ENCODE measurements around the gene MVB12B.

MVB12B gene

DNA sequence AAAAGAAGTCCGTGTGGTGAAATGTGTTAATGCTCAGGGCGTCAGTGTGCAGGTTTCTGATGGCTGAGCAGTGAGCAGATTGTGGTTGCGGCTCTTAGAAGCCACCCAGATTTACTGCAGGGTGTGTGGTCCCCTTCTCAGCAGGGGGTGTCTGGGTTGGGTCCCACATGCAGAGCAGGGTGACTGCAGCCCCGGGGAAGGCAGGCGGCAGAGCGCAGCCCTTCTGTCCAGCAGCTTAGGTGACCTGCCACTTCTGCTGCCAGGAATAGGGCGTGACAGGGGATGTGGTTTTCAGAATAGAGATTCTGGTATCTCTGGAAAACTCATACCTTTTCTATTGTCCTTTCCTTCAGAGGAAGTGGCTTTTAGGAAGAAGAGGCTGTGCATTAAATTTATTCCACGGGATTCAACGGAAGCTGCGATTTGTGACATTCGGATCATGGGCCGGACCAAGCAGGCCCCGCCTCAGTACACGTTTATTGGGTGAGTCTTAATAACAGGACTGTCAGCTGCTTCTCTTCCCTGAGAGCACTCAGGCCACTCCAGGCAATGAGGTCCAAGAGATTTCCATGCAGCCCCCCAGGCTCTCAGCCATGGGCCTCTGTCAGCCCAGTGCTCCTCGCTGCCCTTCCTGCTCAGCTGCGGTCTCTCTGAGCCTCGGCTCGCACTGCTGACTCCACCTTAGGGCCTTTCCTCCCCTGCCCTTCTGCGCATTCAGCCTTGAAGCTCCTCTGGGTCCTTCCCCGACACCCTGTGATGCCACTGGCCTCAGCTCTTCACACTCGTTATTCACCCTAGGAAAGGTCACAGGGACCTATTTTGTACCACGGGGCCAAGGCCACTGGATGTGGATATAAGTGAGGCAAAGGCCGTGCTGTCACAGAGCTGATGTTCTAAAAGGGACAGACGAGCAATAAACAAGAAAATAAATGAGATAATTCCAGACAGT, 65.4 kb downstream of the MVB12B start:
- DNase-seq = no peak

DNA sequence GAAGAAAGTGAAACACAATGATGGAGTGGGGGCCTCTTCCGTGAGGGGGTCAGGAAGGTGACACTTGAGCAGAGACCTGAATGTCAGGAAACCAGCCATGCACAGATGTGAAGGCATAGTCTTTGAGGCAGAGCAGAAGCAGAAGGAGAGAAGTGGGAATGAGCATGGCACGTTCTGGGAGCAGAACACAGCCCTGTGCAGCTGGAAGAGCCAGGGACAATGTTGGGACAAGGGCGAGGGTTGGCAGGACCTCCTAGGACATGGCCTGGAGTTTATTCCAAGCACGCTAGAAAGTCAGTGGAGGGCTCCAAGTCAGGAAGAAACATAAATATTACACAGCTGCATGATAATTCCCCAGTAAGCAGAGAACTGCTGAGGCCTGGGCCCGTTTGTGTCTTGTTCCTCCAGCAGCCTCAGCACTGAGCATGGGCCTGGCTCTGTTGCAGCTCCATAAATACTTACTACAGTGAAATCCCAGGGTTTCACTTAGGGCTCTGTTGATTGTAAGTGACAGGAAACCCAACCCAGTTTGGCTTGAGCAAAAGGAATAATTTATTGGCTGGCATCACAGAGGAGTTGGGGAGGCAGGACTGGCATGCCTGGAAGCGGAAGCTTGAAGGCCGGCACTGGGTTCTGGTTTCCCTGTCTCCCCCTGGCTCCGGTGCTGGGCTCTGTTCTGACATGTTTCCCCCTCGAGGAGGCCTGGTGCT, 66.2 kb downstream of the MVB12B start:
- peaks cover 77% of the 10 kb centered on the region for H3K4me1 Mint-ChIP-seq
- peak overlapping the region in 1 of 2 donors; percentile 49 for H3K27ac Mint-ChIP-seq
- H3K4me3 Mint-ChIP-seq = no peak overlapping the region
- ATAC-seq = no peak
- H3K9me3 Mint-ChIP-seq = no peaks in the 10 kb centered on the region
- no peak for DNase-seq
- H3K27me3 Mint-ChIP-seq = no peaks in the 10 kb centered on the region

More for the DNA sequence above, 65.4 kb downstream of the MVB12B start:
- Mint-ChIP-seq H3K9me3 (no peaks in the 10 kb centered on the region), H3K27ac (peak overlapping the region in 1 of 2 donors; percentile 49), H3K27me3 (no peaks in the 10 kb centered on the region), H3K4me3 (no peak overlapping the region), H3K4me1 (peaks cover 69% of the 10 kb centered on the region)
- ATAC-seq = no peak

DNA sequence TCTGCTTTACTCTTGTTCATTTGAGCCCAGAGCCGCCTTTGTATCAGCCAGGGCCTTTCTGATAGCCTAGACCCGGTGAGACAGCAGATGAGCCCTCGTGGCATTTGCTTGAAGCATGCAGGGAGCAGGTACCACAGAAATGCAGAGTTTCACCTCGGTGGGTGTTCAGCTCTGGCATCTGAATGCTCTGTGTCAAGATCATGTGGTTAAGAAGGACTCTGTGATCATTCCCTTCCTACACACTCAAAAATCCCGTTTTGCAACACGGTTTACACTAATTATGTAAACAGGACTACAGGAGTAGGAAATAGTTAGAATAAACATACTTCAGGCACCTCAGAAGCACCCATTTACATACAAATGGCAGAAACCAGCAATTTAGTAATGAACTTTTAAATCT, 67.2 kb downstream of the MVB12B start:
- ATAC-seq = no peak
- H3K4me3 Mint-ChIP-seq = no peak overlapping the region
- no peak overlapping the region for H3K27ac Mint-ChIP-seq
- H3K9me3 Mint-ChIP-seq = no peaks in the 10 kb centered on the region
- DNase-seq = no peak
- peaks cover 88% of the 10 kb centered on the region for H3K4me1 Mint-ChIP-seq
- H3K27me3 Mint-ChIP-seq = no peaks in the 10 kb centered on the region

DNA sequence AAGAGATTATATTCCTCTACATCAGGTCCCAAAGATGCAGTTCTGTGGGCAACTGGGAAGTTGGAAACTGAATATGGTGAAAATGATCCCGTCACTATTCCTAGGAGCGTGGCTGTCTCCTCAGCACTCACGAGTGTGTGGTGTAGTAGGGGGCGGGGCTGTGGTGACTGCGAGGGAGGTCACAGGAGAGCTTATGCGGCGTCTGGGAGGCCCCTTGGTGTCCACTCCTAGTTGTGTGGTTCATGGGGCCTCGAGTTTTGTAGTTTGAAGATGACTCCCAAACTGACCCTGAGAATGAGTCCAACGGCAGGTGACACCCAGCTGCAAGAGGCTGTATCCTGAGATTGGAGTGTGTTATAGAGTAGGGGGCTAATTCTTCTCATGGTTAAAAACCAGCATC, 68.2 kb downstream of the MVB12B start:
- Mint-ChIP-seq H3K27ac (peak overlapping the region in 1 of 2 donors; percentile 6), H3K4me1 (peaks cover 90% of the 10 kb centered on the region), H3K9me3 (no peaks in the 10 kb centered on the region), H3K27me3 (no peaks in the 10 kb centered on the region), H3K4me3 (peak overlapping the region; percentile 0 to 57)
- ATAC-seq (no peak), DNase-seq (no peak)

DNA sequence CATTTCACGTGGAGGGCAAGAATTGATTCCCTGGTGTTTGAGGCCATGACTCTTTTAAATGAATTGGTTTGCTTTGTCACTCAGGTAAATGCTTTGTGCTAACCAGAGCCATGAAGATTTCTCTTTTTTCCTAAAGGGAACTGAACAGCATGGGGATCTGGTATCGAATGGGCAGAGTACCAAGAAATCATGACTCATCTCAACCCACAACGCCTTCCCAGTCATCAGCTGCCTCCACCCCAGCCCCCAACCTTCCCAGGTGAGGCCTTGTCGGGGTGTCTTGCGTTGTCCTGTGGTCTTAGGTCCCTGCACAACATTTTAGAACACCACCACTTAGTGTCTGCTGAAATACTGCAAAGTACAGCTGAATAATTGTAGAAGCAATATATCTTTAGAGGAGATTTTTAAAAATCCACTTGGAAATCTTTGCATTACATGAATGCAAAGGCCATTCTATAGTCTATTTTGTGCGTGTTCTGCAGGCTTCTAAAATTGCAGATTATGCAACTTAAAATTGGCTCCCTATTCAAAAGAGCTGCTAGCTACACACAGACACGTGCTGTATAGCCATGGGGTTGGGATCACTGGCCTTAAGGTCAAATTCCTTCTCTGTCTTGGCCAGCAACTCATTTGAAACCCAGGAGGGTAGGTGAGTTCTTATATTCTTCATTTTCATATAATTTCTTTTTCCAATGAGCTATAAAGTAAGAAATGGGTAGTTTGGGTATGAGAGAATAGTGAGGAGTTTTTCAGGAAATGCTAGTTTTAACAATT, 69.0 kb downstream of the MVB12B start:
- H3K27me3 Mint-ChIP-seq = no peaks in the 10 kb centered on the region
- H3K9me3 Mint-ChIP-seq = no peaks in the 10 kb centered on the region
- no peak for DNase-seq
- peaks cover 92% of the 10 kb centered on the region for H3K4me1 Mint-ChIP-seq
- H3K27ac Mint-ChIP-seq = peak overlapping the region in 1 of 2 donors; percentile 73
- no peak for ATAC-seq
- H3K4me3 Mint-ChIP-seq = peak overlapping the region; percentile 53 to 57

DNA sequence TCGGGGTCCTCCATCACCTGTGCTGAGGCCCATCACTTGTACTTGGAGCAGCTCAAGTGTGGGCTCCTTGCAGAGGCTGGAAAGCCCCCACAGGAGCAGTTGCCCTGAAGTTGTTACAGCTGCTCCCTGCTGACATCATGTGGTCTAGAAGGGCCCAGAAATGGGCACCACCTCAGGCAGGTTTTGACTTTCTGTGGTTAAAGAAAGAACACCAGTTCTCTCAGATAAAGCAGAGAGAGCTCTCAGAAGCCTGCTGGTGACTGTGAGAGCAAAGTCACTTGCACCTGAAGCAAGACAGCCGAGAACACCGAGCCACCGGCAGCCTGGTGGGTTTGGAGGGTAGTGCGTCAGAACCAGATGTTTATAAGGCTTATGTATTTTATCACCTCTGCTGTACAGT, 70.4 kb downstream of the MVB12B start:
- H3K27ac Mint-ChIP-seq = peak overlapping the region; percentile 82 to 89
- peak overlapping the region; percentile 57 to 64 for H3K4me3 Mint-ChIP-seq
- H3K4me1 Mint-ChIP-seq = peaks cover 92% of the 10 kb centered on the region
- DNase-seq = peak; percentile 86 to 95
- H3K27me3 Mint-ChIP-seq = no peaks in the 10 kb centered on the region
- ATAC-seq = peak; percentile 95
- H3K9me3 Mint-ChIP-seq = no peaks in the 10 kb centered on the region

DNA sequence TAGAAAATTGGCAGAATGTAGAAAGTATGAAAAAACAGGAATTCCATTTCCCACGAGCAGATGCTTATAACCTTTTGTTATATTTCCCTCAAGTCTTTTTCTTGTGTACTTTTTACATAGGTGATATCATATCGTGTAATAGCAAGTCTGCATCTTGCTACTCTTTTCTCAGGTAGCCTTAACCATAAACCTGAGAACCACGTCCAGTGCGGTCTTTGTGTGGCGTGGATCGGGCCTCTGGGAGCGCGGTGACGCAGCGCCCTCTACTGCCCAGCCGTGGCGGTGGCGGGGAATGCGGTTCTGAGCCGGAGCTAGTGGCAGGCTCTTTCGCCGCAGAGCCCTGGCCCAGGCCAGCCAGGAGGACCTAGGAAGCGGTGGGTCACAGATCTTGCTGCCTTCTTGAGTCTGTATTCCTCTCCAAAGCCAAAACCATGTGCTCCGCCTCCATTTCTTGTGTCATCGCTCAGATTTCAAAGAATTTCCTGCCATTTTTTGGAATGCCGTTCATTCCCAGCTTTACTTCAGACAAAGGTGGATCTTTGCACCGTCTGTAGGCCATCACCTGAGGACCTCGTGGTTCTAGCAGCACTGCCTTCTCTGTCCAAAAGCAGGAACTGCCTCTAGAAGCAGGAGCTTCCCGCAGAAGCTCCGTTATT, 71.9 kb downstream of the MVB12B start:
- Mint-ChIP-seq H3K4me1 (peaks cover 98% of the 10 kb centered on the region), H3K27me3 (no peaks in the 10 kb centered on the region), H3K27ac (peak overlapping the region; percentile 52 to 78), H3K9me3 (no peaks in the 10 kb centered on the region), H3K4me3 (peak overlapping the region; percentile 57 to 60)
- DNase-seq (peak; percentile 79 to 84), ATAC-seq (peak; percentile 27)

DNA sequence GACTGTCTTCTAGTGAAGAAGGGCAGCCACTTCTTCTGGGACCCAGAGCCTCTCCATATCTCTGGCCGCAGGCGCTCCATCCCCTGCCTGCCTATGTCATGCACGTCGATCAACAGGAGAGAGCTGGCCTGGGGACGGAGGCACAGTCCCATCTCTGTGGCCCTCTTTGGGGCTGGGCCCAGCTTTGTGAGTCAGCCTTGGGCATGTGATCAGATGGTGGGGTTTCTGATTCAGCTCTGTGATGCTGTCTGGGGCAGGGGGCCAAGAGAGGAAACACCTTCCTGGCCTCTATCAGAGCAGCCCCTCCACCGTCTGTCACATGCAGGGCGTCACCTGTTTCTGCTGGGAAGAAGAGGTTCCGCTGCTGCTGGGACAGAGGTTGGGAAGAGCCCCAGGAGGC, 72.6 kb downstream of the MVB12B start:
- Mint-ChIP-seq H3K4me1 (peaks cover 93% of the 10 kb centered on the region), H3K27ac (peak overlapping the region in 1 of 2 donors; percentile 79), H3K9me3 (no peaks in the 10 kb centered on the region), H3K4me3 (no peak overlapping the region), H3K27me3 (no peaks in the 10 kb centered on the region)
- DNase-seq = no peak
- no peak for ATAC-seq

DNA sequence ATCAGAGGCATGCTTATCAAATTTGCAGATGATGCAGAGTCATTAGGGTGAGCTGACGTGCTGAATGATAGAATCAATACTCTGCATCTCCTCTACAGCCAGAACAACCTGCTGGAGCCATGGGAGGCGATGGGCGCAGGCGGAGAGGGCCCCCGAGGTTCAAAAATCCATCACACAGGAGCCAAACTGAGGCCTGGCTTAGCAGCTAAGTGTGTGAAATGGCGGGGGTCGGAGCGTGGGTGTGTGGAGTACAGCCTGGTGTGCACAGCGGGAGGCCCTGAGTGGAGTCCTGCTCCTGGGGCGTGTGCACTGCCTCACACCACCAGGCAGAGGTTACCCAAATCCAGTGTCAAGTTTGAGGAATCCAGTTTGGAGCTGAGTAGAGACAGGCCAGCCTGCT, 73.2 kb downstream of the MVB12B start:
- no peak overlapping the region for H3K4me3 Mint-ChIP-seq
- peaks cover 87% of the 10 kb centered on the region for H3K4me1 Mint-ChIP-seq
- DNase-seq = no peak

DNA sequence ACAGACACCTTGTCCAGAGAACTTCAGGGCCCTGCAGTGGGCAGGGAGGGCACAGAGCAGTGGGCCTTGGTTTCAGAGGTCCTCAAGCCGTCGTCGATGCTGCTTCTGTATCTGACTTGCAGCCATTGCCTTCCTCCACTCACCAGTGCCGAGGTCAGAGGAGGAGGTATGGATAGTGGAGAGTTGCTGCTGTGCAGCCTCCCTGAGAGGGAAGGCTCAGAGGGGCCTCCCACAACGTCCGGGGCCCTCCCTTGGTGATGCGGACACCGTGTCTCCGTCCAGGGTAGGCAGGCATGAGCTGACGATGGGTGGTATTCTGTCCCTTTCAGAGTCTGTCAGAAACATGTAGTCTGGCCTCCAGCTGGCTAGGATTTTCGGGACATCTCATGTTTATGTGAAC, 73.9 kb downstream of the MVB12B start:
- H3K4me1 Mint-ChIP-seq = peaks cover 79% of the 10 kb centered on the region
- DNase-seq = no peak
- H3K27me3 Mint-ChIP-seq = no peaks in the 10 kb centered on the region
- ATAC-seq = no peak
- no peaks in the 10 kb centered on the region for H3K9me3 Mint-ChIP-seq
- no peak overlapping the region for H3K27ac Mint-ChIP-seq
- H3K4me3 Mint-ChIP-seq = no peak overlapping the region

More for the DNA sequence above, 73.2 kb downstream of the MVB12B start:
- no peaks in the 10 kb centered on the region for H3K9me3 Mint-ChIP-seq
- no peaks in the 10 kb centered on the region for H3K27me3 Mint-ChIP-seq
- no peak for ATAC-seq
- peak overlapping the region; percentile 1 to 79 for H3K27ac Mint-ChIP-seq

DNA sequence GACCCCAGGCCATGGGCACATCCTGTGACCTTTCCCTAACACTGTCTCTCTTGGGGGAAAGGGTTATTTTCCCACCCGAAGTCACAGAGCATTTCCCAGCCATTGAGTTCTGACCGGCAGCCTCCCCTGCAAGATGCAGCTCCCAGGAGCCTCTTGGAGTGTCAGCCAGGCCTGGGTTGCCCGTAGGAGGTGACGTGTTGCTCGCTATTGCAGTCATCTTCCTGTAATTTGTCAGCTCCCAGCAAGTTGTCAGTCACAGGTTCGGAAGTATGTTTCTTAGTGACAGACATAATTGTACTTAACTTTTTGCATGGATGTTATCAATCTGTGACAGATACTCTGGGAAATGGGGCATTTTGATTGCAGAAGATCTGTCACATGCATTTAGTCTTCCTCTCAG, 74.5 kb downstream of the MVB12B start:
- H3K4me1 Mint-ChIP-seq = peaks cover 74% of the 10 kb centered on the region
- no peak overlapping the region for H3K4me3 Mint-ChIP-seq
- H3K27me3 Mint-ChIP-seq = no peaks in the 10 kb centered on the region
- no peaks in the 10 kb centered on the region for H3K9me3 Mint-ChIP-seq
- no peak for ATAC-seq
- no peak for DNase-seq
- H3K27ac Mint-ChIP-seq = no peak overlapping the region

DNA sequence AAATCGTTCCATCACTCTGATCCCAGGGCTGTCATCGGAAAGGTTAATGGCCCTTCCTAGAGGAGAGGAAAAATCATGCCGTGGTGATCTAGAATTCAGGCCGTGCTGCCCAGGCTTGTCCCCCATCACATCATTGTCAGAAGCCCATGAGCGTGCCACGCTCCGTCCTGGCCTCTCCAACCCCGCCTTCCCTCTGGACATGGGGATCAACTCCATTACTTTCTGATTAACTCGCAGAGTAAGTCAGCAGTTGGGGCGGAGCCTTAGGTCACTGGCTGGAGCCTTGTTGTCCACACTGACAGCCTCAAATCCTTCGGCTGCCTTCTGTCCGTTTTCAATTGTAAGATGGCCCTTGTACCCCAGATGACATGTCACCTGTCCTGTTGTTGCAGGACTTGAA, 75.0 kb downstream of the MVB12B start:
- ATAC-seq (no peak), DNase-seq (no peak)
- H3K4me1 Mint-ChIP-seq = peaks cover 69% of the 10 kb centered on the region
- H3K27ac Mint-ChIP-seq = no peak overlapping the region
- H3K27me3 Mint-ChIP-seq = no peaks in the 10 kb centered on the region
- H3K9me3 Mint-ChIP-seq = no peaks in the 10 kb centered on the region
- no peak overlapping the region for H3K4me3 Mint-ChIP-seq

DNA sequence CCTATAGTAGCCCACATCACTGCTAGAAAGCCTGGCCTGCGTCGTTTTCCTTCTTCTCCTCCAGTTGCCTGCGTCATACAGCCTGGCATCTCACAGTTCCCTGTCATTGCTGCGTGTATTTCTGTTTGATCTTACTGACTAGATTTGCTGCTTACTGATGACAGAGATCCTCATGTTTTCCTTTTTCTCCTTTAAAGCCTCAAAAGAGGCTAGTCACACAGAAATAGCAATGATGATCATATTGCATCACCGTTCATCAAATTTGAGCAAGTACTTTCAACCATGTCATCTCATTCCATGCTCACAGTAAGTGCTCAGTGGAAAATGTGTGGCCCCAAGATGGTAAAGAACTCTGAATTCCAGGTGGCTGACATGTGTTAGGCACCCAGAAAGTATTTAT, 76.8 kb downstream of the MVB12B start:
- no peak for ATAC-seq
- Mint-ChIP-seq H3K4me1 (peaks cover 52% of the 10 kb centered on the region), H3K27ac (peak overlapping the region in 1 of 2 donors; percentile 73), H3K9me3 (no peaks in the 10 kb centered on the region), H3K4me3 (peak overlapping the region in 1 of 2 donors; percentile 60), H3K27me3 (no peaks in the 10 kb centered on the region)
- no peak for DNase-seq

DNA sequence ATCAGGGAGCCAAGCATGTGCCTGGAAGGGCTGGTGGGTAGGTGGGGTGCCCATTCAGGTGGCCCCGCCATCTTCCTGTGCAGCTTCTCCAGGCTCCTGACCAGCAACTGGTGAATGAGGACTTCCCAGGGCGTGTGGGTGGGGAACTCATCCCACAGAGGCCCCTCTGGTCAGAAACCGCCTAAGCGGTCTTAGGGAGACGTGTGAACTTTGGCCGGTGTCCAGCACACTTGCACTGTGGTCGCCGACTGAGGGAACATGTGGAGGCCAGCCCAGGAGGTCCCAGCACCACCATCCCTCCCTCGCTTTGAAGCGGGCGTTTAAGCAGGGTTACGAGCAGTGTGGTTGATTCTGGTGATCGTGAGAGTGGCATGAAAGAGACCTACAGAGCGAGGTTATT, 77.8 kb downstream of the MVB12B start:
- H3K4me3 Mint-ChIP-seq = no peak overlapping the region
- no peak for DNase-seq
- ATAC-seq = no peak
- no peaks in the 10 kb centered on the region for H3K9me3 Mint-ChIP-seq
- no peaks in the 10 kb centered on the region for H3K27me3 Mint-ChIP-seq
- H3K4me1 Mint-ChIP-seq = peaks cover 52% of the 10 kb centered on the region
- no peak overlapping the region for H3K27ac Mint-ChIP-seq

DNA sequence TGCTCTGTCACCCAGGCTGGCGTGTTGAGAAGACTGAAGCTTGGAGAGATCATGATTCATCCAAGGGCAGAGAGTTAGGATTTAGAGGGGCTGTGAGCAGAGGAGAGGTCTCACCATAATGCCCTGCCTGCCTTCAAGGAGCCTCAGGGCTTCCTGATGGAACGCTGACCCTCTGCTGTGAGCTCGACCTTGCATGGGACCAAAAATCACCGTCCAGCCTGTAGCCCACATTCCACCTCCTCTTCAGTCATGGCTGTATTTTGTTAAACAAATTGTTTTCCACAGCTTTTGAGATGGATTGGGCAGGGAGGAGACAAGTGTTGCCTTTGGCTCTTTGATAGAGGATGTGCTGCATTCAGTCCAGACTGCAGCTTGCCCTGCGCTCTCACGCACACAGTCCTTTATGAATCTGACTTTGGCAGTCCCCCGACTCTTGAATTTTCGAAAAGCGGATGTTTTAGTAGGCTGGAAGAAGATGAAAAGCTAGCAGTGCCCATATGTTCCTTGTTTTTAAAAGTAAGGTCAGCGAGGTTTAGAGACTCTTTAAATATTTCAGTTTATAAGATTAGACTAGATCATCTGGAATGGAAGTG, 79.5 kb downstream of the MVB12B start:
- no peaks in the 10 kb centered on the region for H3K27me3 Mint-ChIP-seq
- ATAC-seq = no peak
- peak overlapping the region in 1 of 2 donors; percentile 61 for H3K27ac Mint-ChIP-seq
- no peak for DNase-seq
- H3K4me3 Mint-ChIP-seq = no peak overlapping the region
- H3K9me3 Mint-ChIP-seq = no peaks in the 10 kb centered on the region
- peaks cover 53% of the 10 kb centered on the region for H3K4me1 Mint-ChIP-seq
